Liver (tissue), 9 donors: Measurements from ENCODE around the gene PAX5. TPM values are rescaled to one million over a fixed set of nuclear protein-coding genes. Genes with fewer than 3 reads are reported as not detected.

Experiments used
- DNase-seq: peaks from one replicate; pipeline ENCODE4 v3.0.0-alpha.2; 2017; ENCODE audit warnings: low spot score
- H3K27ac ChIP-seq, 2 donors: one replicate each; pipeline ENCODE4 v1.7.0; 2013; ENCODE audit warnings: inconsistent platforms in 2 of 2, low read length in 2 of 2, control low read depth in 1 of 2, low read depth in 1 of 2, mild to moderate bottlenecking in 1 of 2
- H3K27me3 ChIP-seq, 4 donors: one replicate each; pipeline versions ENCODE4 v1.6.1 to v1.7.0; 2013; ENCODE audit warnings: low read length in 3 of 4, inconsistent platforms in 1 of 4, mild to moderate bottlenecking in 1 of 4, moderate library complexity in 1 of 4; ENCODE audit not compliant: control insufficient read depth in 4 of 4, insufficient read depth in 4 of 4
- H3K36me3 ChIP-seq, 4 donors: one replicate each; pipeline versions ENCODE4 v1.6.1 to v1.7.0; 2013; ENCODE audit warnings: low read length in 3 of 4, mild to moderate bottlenecking in 3 of 4, low read depth in 1 of 4, moderate library complexity in 1 of 4; ENCODE audit not compliant: control insufficient read depth in 4 of 4, insufficient read depth in 3 of 4
- H3K4me1 ChIP-seq, 4 donors: one replicate each; pipeline versions ENCODE4 v1.6.1 to v1.7.0; 2013; ENCODE audit warnings: low read length in 3 of 4, mild to moderate bottlenecking in 3 of 4, moderate library complexity in 1 of 4; ENCODE audit not compliant: control insufficient read depth in 4 of 4, insufficient read depth in 4 of 4
- H3K4me3 ChIP-seq, 3 donors: one replicate each; pipeline versions ENCODE4 v1.6.1 to v1.7.0; 2013; ENCODE audit warnings: low read length in 3 of 3, control low read depth in 1 of 3, low read depth in 1 of 3, mild to moderate bottlenecking in 1 of 3
- H3K9ac ChIP-seq, 2 donors: one replicate each; pipeline ENCODE4 v1.7.0; 2013; ENCODE audit warnings: low read length in 2 of 2, mild to moderate bottlenecking in 2 of 2, moderate library complexity in 2 of 2, control low read depth in 1 of 2, low read depth in 1 of 2
- H3K9me3 ChIP-seq, 4 donors: one replicate each; pipeline versions ENCODE4 v1.6.1 to v1.7.0; 2013; ENCODE audit warnings: low read length in 3 of 4; ENCODE audit not compliant: control insufficient read depth in 4 of 4
- EGR1 ChIP-seq, 2 donors: IDR thresholded peaks; 2 replicates each; pipeline ENCODE4 v1.6.1; 2016 to 2018; ENCODE audit warnings: antibody characterized with exemption in 2 of 2, low read depth in 2 of 2
- FOXA1 ChIP-seq: IDR thresholded peaks from 2 replicates; pipeline ENCODE4 v1.6.1; 2016; ENCODE audit warnings: antibody characterized with exemption
- FOXA2 ChIP-seq: IDR thresholded peaks from 2 replicates; pipeline ENCODE4 v1.6.1; 2016; ENCODE audit warnings: antibody characterized with exemption
- GABPA ChIP-seq, 2 donors: IDR thresholded peaks in 1 of 2; conservative IDR thresholded peaks in 1 of 2; 2 replicates each; pipeline ENCODE4 v1.6.1; 2016; ENCODE audit warnings: antibody characterized with exemption in 2 of 2, mild to moderate bottlenecking in 1 of 2, moderate library complexity in 1 of 2
- HNF4A ChIP-seq, 2 donors: conservative IDR thresholded peaks; 2 replicates each; pipeline ENCODE4 v1.6.1; 2016; ENCODE audit warnings: antibody characterized with exemption in 2 of 2, mild to moderate bottlenecking in 2 of 2
- HNF4G ChIP-seq: IDR thresholded peaks from 2 replicates; pipeline ENCODE4 v1.6.1; 2016; ENCODE audit warnings: antibody characterized with exemption
- JUND ChIP-seq, 2 donors: IDR thresholded peaks; 2 replicates each; pipeline ENCODE4 v1.6.1; 2016; ENCODE audit warnings: antibody characterized with exemption in 2 of 2
- NR2F2 ChIP-seq: IDR thresholded peaks from 2 replicates; pipeline ENCODE4 v1.6.1; 2016; ENCODE audit warnings: antibody characterized with exemption
- RAD21 ChIP-seq, 2 donors: IDR thresholded peaks; 2 replicates each; pipeline ENCODE4 v1.6.1; 2016; ENCODE audit warnings: antibody characterized with exemption in 2 of 2, mild to moderate bottlenecking in 2 of 2
- SP1 ChIP-seq: IDR thresholded peaks from 2 replicates; pipeline ENCODE4 v1.6.1; 2018; ENCODE audit warnings: antibody characterized with exemption, mild to moderate bottlenecking
- TAF1 ChIP-seq: conservative IDR thresholded peaks from 2 replicates; pipeline ENCODE4 v1.6.1; 2016; ENCODE audit warnings: antibody characterized with exemption, mild to moderate bottlenecking
- YY1 ChIP-seq: IDR thresholded peaks from 2 replicates; pipeline ENCODE4 v1.6.1; 2016; ENCODE audit warnings: antibody characterized with exemption, mild to moderate bottlenecking
- WGBS: extraction: QIAGEN DNeasy Blood & Tissue Kit; methylation state at CpG from one replicate; pipeline ENCODE4 v1.1.7; 2013; 5-methylcytosine and 5-hydroxymethylcytosine counted together
- polyA plus RNA-seq, 2 donors: library from polyadenylated mRNA; stranded (reverse) in 1 of 2; unstranded in 1 of 2; fragments of 200-250 nt in 1 of 2; fragments of >200 nt in 1 of 2; fragmentation: Nextera tagmentation in 1 of 2; extraction: Ambion mirVana in 1 of 2; gene quantifications; one replicate each; pipeline versions ENCODE4 v1.2.1 to v1.2.3, GENCODE V29; 2013 to 2015
- total RNA-seq, 2 donors: library from RNA; depleted of rRNA; stranded (reverse); fragments of >200 nt; gene quantifications; one replicate each; pipeline ENCODE4 v1.2.3, GENCODE V29; 2014
- TF ChIP-seq, protein P1 (sequence below): IDR thresholded peaks from 2 replicates; pipeline ENCODE4 v1.6.1; 2016; ENCODE audit warnings: antibody characterized with exemption
- TF ChIP-seq, protein P2 (sequence below): IDR thresholded peaks from 2 replicates; pipeline ENCODE4 v1.6.1; 2016; ENCODE audit warnings: antibody characterized with exemption, mild to moderate bottlenecking
- TF ChIP-seq, protein P3 (sequence below): fragments of 150-350 bp; IDR thresholded peaks from 2 replicates; pipeline ENCODE4 v1.5.1; 2017; ENCODE audit warnings: improper control_type of control experiment, low read depth, low read length; ENCODE audit not compliant: missing input control
- TF ChIP-seq, protein P4 (sequence below): IDR thresholded peaks from 2 replicates; pipeline ENCODE4 v1.6.1; 2016; ENCODE audit warnings: antibody characterized with exemption
- TF ChIP-seq, protein P5 (sequence below): IDR thresholded peaks from 2 replicates; pipeline ENCODE4 v1.6.1; 2016; ENCODE audit warnings: antibody characterized with exemption
- donor health status: healthy.
- donor health status: healthy.
- donor health status: healthy.
- donor health status: healthy.
- donor health status: healthy.

Gene PAX5
- total and polyA plus RNA-seq, 4 donors = 0.05 to 2.7 (median 0.11) TPM

DNA sequence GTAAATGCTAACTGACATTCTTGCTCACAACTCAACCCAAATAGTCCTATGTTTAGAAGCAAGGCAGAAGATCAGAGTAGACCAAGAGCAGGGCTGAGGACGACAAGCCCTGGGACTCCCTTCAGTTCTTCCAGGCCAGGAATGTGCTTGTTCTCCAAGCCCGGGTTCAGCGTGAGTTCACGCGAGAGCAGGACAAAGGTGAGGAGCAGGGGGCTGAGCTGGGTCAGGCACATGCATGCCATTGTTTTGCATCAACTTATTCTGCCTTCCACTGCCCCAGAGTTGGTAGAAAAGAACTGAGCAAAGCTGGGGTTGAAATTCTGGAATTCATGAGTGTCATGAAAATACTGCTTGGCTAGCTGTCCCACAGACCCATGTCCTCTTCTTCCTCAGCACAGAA is 206.5 kb downstream of the PAX5 start:
- no peak for TF ChIP-seq TAF1
- TF ChIP-seq HNF4A (conservative IDR thresholded peaks at IDR 0.05) = no peak
- TF ChIP-seq GABPA (IDR thresholded peaks at IDR 0.05 in 1 of 2, conservative IDR thresholded peaks at IDR 0.05 in 1 of 2) = no peak
- no peak for TF ChIP-seq RAD21 (IDR thresholded peaks at IDR 0.05)
- TF ChIP-seq SP1 = no peak
- TF ChIP-seq, protein P1, sequence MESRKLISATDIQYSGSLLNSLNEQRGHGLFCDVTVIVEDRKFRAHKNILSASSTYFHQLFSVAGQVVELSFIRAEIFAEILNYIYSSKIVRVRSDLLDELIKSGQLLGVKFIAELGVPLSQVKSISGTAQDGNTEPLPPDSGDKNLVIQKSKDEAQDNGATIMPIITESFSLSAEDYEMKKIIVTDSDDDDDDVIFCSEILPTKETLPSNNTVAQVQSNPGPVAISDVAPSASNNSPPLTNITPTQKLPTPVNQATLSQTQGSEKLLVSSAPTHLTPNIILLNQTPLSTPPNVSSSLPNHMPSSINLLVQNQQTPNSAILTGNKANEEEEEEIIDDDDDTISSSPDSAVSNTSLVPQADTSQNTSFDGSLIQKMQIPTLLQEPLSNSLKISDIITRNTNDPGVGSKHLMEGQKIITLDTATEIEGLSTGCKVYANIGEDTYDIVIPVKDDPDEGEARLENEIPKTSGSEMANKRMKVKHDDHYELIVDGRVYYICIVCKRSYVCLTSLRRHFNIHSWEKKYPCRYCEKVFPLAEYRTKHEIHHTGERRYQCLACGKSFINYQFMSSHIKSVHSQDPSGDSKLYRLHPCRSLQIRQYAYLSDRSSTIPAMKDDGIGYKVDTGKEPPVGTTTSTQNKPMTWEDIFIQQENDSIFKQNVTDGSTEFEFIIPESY = no peak
- no peak for TF ChIP-seq EGR1 (IDR thresholded peaks at IDR 0.05; ENCODE audit: low read depth in 2 of 2)
- no peak for TF ChIP-seq FOXA1
- no peak for TF ChIP-seq YY1
- TF ChIP-seq, protein P2, sequence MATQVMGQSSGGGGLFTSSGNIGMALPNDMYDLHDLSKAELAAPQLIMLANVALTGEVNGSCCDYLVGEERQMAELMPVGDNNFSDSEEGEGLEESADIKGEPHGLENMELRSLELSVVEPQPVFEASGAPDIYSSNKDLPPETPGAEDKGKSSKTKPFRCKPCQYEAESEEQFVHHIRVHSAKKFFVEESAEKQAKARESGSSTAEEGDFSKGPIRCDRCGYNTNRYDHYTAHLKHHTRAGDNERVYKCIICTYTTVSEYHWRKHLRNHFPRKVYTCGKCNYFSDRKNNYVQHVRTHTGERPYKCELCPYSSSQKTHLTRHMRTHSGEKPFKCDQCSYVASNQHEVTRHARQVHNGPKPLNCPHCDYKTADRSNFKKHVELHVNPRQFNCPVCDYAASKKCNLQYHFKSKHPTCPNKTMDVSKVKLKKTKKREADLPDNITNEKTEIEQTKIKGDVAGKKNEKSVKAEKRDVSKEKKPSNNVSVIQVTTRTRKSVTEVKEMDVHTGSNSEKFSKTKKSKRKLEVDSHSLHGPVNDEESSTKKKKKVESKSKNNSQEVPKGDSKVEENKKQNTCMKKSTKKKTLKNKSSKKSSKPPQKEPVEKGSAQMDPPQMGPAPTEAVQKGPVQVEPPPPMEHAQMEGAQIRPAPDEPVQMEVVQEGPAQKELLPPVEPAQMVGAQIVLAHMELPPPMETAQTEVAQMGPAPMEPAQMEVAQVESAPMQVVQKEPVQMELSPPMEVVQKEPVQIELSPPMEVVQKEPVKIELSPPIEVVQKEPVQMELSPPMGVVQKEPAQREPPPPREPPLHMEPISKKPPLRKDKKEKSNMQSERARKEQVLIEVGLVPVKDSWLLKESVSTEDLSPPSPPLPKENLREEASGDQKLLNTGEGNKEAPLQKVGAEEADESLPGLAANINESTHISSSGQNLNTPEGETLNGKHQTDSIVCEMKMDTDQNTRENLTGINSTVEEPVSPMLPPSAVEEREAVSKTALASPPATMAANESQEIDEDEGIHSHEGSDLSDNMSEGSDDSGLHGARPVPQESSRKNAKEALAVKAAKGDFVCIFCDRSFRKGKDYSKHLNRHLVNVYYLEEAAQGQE = no peak
- no peak for TF ChIP-seq HNF4G
- TF ChIP-seq JUND (IDR thresholded peaks at IDR 0.05) = no peak
- no peak for TF ChIP-seq NR2F2
- TF ChIP-seq, protein P3, sequence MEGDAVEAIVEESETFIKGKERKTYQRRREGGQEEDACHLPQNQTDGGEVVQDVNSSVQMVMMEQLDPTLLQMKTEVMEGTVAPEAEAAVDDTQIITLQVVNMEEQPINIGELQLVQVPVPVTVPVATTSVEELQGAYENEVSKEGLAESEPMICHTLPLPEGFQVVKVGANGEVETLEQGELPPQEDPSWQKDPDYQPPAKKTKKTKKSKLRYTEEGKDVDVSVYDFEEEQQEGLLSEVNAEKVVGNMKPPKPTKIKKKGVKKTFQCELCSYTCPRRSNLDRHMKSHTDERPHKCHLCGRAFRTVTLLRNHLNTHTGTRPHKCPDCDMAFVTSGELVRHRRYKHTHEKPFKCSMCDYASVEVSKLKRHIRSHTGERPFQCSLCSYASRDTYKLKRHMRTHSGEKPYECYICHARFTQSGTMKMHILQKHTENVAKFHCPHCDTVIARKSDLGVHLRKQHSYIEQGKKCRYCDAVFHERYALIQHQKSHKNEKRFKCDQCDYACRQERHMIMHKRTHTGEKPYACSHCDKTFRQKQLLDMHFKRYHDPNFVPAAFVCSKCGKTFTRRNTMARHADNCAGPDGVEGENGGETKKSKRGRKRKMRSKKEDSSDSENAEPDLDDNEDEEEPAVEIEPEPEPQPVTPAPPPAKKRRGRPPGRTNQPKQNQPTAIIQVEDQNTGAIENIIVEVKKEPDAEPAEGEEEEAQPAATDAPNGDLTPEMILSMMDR = no peak
- TF ChIP-seq, protein P4, sequence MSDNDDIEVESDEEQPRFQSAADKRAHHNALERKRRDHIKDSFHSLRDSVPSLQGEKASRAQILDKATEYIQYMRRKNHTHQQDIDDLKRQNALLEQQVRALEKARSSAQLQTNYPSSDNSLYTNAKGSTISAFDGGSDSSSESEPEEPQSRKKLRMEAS = no peak
- TF ChIP-seq, protein P5, sequence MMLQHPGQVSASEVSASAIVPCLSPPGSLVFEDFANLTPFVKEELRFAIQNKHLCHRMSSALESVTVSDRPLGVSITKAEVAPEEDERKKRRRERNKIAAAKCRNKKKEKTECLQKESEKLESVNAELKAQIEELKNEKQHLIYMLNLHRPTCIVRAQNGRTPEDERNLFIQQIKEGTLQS = no peak
- TF ChIP-seq FOXA2 = no peak
- WGBS = 63% methylated on average over 5 of the region's 5 CpGs

DNA sequence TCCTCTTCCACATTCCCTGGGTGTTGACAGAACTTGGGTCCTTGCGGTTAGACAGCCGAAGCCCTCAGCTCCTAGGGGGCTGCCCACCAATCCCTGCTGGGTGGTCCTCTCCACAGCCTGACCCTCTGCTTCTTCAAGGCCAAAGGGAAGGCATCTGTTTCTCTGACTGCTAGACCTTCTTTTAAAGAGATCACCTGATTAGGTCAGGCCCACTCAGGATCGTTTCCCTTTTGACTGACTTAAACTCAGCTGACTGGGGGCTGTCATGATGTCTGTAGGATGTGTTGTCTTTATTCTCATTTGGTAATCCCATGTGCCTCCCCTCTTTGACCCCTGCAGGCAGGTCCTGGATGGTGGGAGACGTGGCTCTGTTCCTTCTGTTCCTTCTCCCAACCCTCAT is 207.5 kb downstream of the PAX5 start:
- Histone ChIP-seq H3K36me3 (no peaks in the 10 kb centered on the region), H3K27ac (no peak overlapping the region), H3K9ac (no peak overlapping the region), H3K4me1 (no peaks in the 10 kb centered on the region), H3K9me3 (no peaks in the 10 kb centered on the region), H3K27me3 (no peaks in the 10 kb centered on the region), H3K4me3 (no peak overlapping the region)
- 92% methylated on average over 4 of the region's 4 CpGs for WGBS
- no peak for DNase-seq
- TF ChIP-seq FOXA1 (no peak), FOXA2 (no peak), GABPA (IDR thresholded peaks at IDR 0.05 in 1 of 2, conservative IDR thresholded peaks at IDR 0.05 in 1 of 2) (no peak), RAD21 (IDR thresholded peaks at IDR 0.05) (no peak), NR2F2 (no peak), TAF1 (no peak), HNF4A (conservative IDR thresholded peaks at IDR 0.05) (no peak)
- TF ChIP-seq, protein P4 = no peak
- TF ChIP-seq, protein P2 = no peak
- TF ChIP-seq, protein P1 = no peak

More for the DNA sequence above, 206.5 kb downstream of the PAX5 start:
- no peaks in the 10 kb centered on the region for H3K27me3 ChIP-seq
- H3K9me3 ChIP-seq = no peaks in the 10 kb centered on the region
- H3K9ac ChIP-seq = no peak overlapping the region
- DNase-seq = no peak
- no peaks in the 10 kb centered on the region for H3K36me3 ChIP-seq
- H3K4me1 ChIP-seq = no peaks in the 10 kb centered on the region
- H3K27ac ChIP-seq = no peak overlapping the region
- no peak overlapping the region for H3K4me3 ChIP-seq
